ENCODE data around the gene UBE4B. TPM values are rescaled to one million over a fixed set of nuclear protein-coding genes. Genes with fewer than 3 reads are reported as not detected.

UBE4B gene
- total and polyA plus RNA-seq, 2 experiments from 2014 or later: 28.4 to 115 TPM

GRCh38 chr1:10121688-10122087, 88.9 kb downstream of the UBE4B start (continued):
- TF ChIP-seq CTCF (conservative IDR thresholded peaks at IDR 0.05; ENCODE audit: low read depth in 2 of 2) (no peak), JUNB (IDR thresholded peaks at IDR 0.05; ENCODE audit: unreplicated experiment) (no peak), ETS1 (IDR thresholded peaks at IDR 0.05) (no peak)

GRCh38 chr1:10122926-10123325, 90.2 kb downstream of the UBE4B start:
- H3K4me1 Mint-ChIP-seq: no peaks in the 10 kb centered on the region
- Histone ChIP-seq H3K36me3 (ENCODE audit: insufficient read depth) (peaks cover 9% of the 10 kb centered on the region), H3K27ac (ENCODE audit: low read depth) (no peak overlapping the region), H3K4me3 (no peak overlapping the region), H2AFZ (no peak overlapping the region), H3K79me2 (replicated peaks; ENCODE audit: insufficient read depth) (no peaks in the 10 kb centered on the region), H3F3A (replicated peaks; ENCODE audit: low read depth) (no peaks in the 10 kb centered on the region), H3K4me2 (no peak overlapping the region), H4K20me1 (replicated peaks; ENCODE audit: insufficient read depth) (no peaks in the 10 kb centered on the region; the same call in none of the 2 replicates), H3K4me1 (ENCODE audit: insufficient read depth) (no peaks in the 10 kb centered on the region), H3K27me3 (ENCODE audit: insufficient read depth) (no peaks in the 10 kb centered on the region), H3K9me2 (ENCODE audit: insufficient read depth) (no peaks in the 10 kb centered on the region)
- H3K27ac Mint-ChIP-seq: no peak overlapping the region
- ATAC-seq: no peak
- TF ChIP-seq ZNF114 (CRISPR knock-in tag; IDR thresholded peaks at IDR 0.05) (no peak), EZH2phosphoT487 (IDR thresholded peaks at IDR 0.05; ENCODE audit: unreplicated experiment) (no peak), ETS1 (IDR thresholded peaks at IDR 0.05) (no peak)
- H3K4me3 Mint-ChIP-seq: no peak overlapping the region
- peaks cover 17% of the 10 kb centered on the region for H3K36me3 Mint-ChIP-seq (ENCODE audit: low read depth)
- H3K27me3 Mint-ChIP-seq (ENCODE audit: insufficient read depth, low read depth, poor library complexity): no peaks in the 10 kb centered on the region
- H3K9me3 Mint-ChIP-seq: no peaks in the 10 kb centered on the region
- DNase-seq (ENCODE audit: low spot score): no peak

- DNase-seq (ENCODE audit: low spot score) (no peak), ATAC-seq (no peak)
- Histone ChIP-seq H3K27ac (ENCODE audit: low read depth) (no peak overlapping the region), H3F3A (replicated peaks; ENCODE audit: low read depth) (no peaks in the 10 kb centered on the region), H2AFZ (no peak overlapping the region), H3K4me2 (no peak overlapping the region), H3K79me2 (replicated peaks; ENCODE audit: insufficient read depth) (no peaks in the 10 kb centered on the region), H3K36me3 (ENCODE audit: insufficient read depth) (peaks cover 17% of the 10 kb centered on the region), H3K4me3 (no peak overlapping the region), H4K20me1 (replicated peaks; ENCODE audit: insufficient read depth) (no peaks in the 10 kb centered on the region; the same call in 1 of the 2 replicates), H3K9me2 (ENCODE audit: insufficient read depth) (no peaks in the 10 kb centered on the region), H3K4me1 (ENCODE audit: insufficient read depth) (no peaks in the 10 kb centered on the region), H3K27me3 (ENCODE audit: insufficient read depth) (no peaks in the 10 kb centered on the region)
- Mint-ChIP-seq H3K27me3 (ENCODE audit: insufficient read depth, low read depth, poor library complexity) (peaks cover 2% of the 10 kb centered on the region), H3K27ac (no peak overlapping the region), H3K4me3 (no peak overlapping the region), H3K9me3 (no peaks in the 10 kb centered on the region), H3K36me3 (ENCODE audit: low read depth) (peaks cover 28% of the 10 kb centered on the region), H3K4me1 (no peaks in the 10 kb centered on the region)
- TF ChIP-seq EZH2phosphoT487 (IDR thresholded peaks at IDR 0.05; ENCODE audit: unreplicated experiment) (no peak), NANOG (IDR thresholded peaks at IDR 0.05; ENCODE audit: borderline replicate concordance) (no peak), JUNB (IDR thresholded peaks at IDR 0.05; ENCODE audit: unreplicated experiment) (no peak), CTCF (conservative IDR thresholded peaks at IDR 0.05; ENCODE audit: low read depth in 2 of 2) (no peak), REST (IDR thresholded peaks at IDR 0.05; ENCODE audit: unreplicated experiment) (no peak), POLR2AphosphoS5 (IDR thresholded peaks at IDR 0.05; ENCODE audit: low read depth) (no peak), ZNF331 (CRISPR knock-in tag; IDR thresholded peaks at IDR 0.05; ENCODE audit: low read depth) (no peak), EZH2 (IDR thresholded peaks at IDR 0.05; ENCODE audit: low read depth, unreplicated experiment) (no peak), STAT1 (IDR thresholded peaks at IDR 0.05; ENCODE audit: unreplicated experiment) (no peak)
These were observed 95.5 kb downstream of the UBE4B start for GRCh38 chr1:10128101-10128765.

Measured in GM23338 (cell line).